NCI-H2227 treated with DMSO at 0.1 percent for 48 hours (cell line): ENCODE results near the gene RBMS3.
A peak's percentile ranks its signal among the peaks of the same experiment; 100 is the strongest.
"Not testable (repeated sequence)": the region's sequence is repeated elsewhere in the genome, so short reads cannot be mapped to it uniquely, and the experiment has no call there.

ENCODE experiments used
- DNase-seq: peaks from one replicate; lab custom pipeline; 2025; lab: John Stamatoyannopoulos, UW

Gene RBMS3

GRCh38 chr3:29312395-29312794, 31.5 kb downstream of the RBMS3 start:
- DNase-seq: no peak

- DNase-seq: no peak
These were observed 32.1 kb downstream of the RBMS3 start for GRCh38 chr3:29312960-29313452.

GRCh38 chr3:29313981-29314726, 33.3 kb downstream of the RBMS3 start:
- no peak for DNase-seq

- no peak for DNase-seq
These were observed 33.8 kb downstream of the RBMS3 start for GRCh38 chr3:29314727-29315088.

- DNase-seq: no peak
These were observed 36.8 kb downstream of the RBMS3 start for GRCh38 chr3:29317659-29318173.

- DNase-seq: no peak
These were observed 37.4 kb downstream of the RBMS3 start for GRCh38 chr3:29318251-29318650.

- no peak for DNase-seq
These were observed 38.4 kb downstream of the RBMS3 start for GRCh38 chr3:29319262-29319661.

- DNase-seq: no peak
These were observed 38.9 kb downstream of the RBMS3 start for GRCh38 chr3:29319798-29320197.

- DNase-seq: no peak
These were observed 41.7 kb downstream of the RBMS3 start for GRCh38 chr3:29322586-29322985.

GRCh38 chr3:29324180-29324651, 43.3 kb downstream of the RBMS3 start:
- no peak for DNase-seq

- not testable (repeated sequence) for DNase-seq
These were observed 45.7 kb downstream of the RBMS3 start for GRCh38 chr3:29326540-29326939.

- DNase-seq: peak; percentile 20
These were observed 49.4 kb downstream of the RBMS3 start for GRCh38 chr3:29329986-29330890.

GRCh38 chr3:29331035-29331434, 50.2 kb downstream of the RBMS3 start:
- DNase-seq: no peak

GRCh38 chr3:29331456-29332194, 50.8 kb downstream of the RBMS3 start:
- DNase-seq: no peak

GRCh38 chr3:29332195-29332637, 51.3 kb downstream of the RBMS3 start:
- DNase-seq: no peak

- no peak for DNase-seq
These were observed 52.7 kb downstream of the RBMS3 start for GRCh38 chr3:29333576-29333975.

- no peak for DNase-seq
These were observed 53.8 kb downstream of the RBMS3 start for GRCh38 chr3:29334706-29335105.

GRCh38 chr3:29335438-29335837, 54.6 kb downstream of the RBMS3 start:
- DNase-seq: peak; percentile 13

- DNase-seq: no peak
These were observed 55.1 kb downstream of the RBMS3 start for GRCh38 chr3:29335943-29336342.

- no peak for DNase-seq
These were observed 56.7 kb downstream of the RBMS3 start for GRCh38 chr3:29337565-29337964.

GRCh38 chr3:29338377-29338776, 57.5 kb downstream of the RBMS3 start:
- DNase-seq: no peak
